Renal pelvis (tissue), 4 donors: Measurements from ENCODE around the gene SLC49A3. TPM values are rescaled to one million over a fixed set of nuclear protein-coding genes. Genes with fewer than 3 reads are reported as not detected.
"Not testable (repeated sequence)": the region's sequence is repeated elsewhere in the genome, so short reads cannot be mapped to it uniquely, and the experiment has no call there.

Source experiments
- DNase-seq: peaks from one replicate; pipeline ENCODE4 v3.0.0-alpha.2; 2013
- polyA plus RNA-seq, 3 donors: library from polyadenylated mRNA; unstranded; fragments of 120-200 nt; gene quantifications; one replicate each; pipeline ENCODE4 v1.2.1, GENCODE V29; 2013; ENCODE audit not compliant: insufficient read length in 3 of 3

The SLC49A3 gene
- polyA plus RNA-seq, 3 donors = 4.1 to 7.8 (median 7.4) TPM

- no peak for DNase-seq
Observed at GRCh38 chr4:682490-683172, 6.3 kb downstream of the SLC49A3 start.

GRCh38 chr4:681736-682451, 7.1 kb downstream of the SLC49A3 start:
- DNase-seq = no peak

GRCh38 chr4:680928-681645, 7.9 kb downstream of the SLC49A3 start:
- no peak for DNase-seq

- no peak for DNase-seq
Observed at GRCh38 chr4:680551-680927, 8.4 kb downstream of the SLC49A3 start.

- no peak for DNase-seq
Observed at GRCh38 chr4:680091-680490, 8.9 kb downstream of the SLC49A3 start.

GRCh38 chr4:679629-680028, 9.3 kb downstream of the SLC49A3 start:
- no peak for DNase-seq

- DNase-seq = no peak
Observed at GRCh38 chr4:679104-679481, 9.9 kb downstream of the SLC49A3 start.

GRCh38 chr4:678331-679103, 10.4 kb downstream of the SLC49A3 start:
- DNase-seq = no peak

- no peak for DNase-seq
Observed at GRCh38 chr4:677431-678293, 11.3 kb downstream of the SLC49A3 start.

GRCh38 chr4:676871-677235, 12.1 kb downstream of the SLC49A3 start:
- no peak for DNase-seq

GRCh38 chr4:675980-676870, 12.7 kb downstream of the SLC49A3 start:
- no peak for DNase-seq

GRCh38 chr4:675036-675882, 13.7 kb downstream of the SLC49A3 start:
- DNase-seq = no peak

GRCh38 chr4:674172-675035, 14.5 kb downstream of the SLC49A3 start, which contains the start of the genes ATP5ME and MYL5:
ATP5ME (minus strand) TSS chr4:674276; CDS start chr4:674247, 29 bp downstream.
MYL5 (plus strand) TSS chr4:674542; CDS start chr4:678027, 3,485 bp downstream.
- peak; percentile 95 for DNase-seq

- DNase-seq = no peak
Observed at GRCh38 chr4:673349-674091, 15.4 kb downstream of the SLC49A3 start.

GRCh38 chr4:671769-672168, 17.2 kb downstream of the SLC49A3 start:
- DNase-seq = no peak

GRCh38 chr4:669806-670559, 19.0 kb downstream of the SLC49A3 start:
- not testable (repeated sequence) for DNase-seq
